ENCODE results near the gene PSMG4. TPM values are rescaled to one million over a fixed set of nuclear protein-coding genes. Genes with fewer than 3 reads are reported as not detected.

Gene PSMG4
- total and polyA plus RNA-seq, 10 of the 15 experiments (the other 5 are each of a cell fraction or from before 2014, with no cell fraction given) = 7.1 to 62.6 (median 29.8) TPM

DNA sequence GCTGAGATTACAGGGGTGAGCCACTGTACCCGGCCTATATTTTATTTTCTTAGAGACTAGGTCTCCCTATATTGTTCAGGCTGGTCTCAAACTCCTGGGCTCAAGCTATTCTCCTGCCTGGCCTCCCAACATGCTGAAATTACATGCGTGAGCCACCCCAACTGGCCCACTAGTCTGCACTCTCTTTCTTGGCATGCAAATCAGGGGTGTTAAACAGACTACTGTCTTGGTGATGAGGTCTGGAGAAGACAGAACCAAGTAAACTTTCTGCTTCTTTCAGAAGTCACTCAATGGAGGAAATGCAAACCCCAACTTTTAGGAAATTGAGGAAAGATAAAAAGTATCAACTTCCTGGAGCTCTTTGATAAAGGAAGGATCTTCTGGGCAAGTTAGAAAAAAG, 23.3 kb upstream of the PSMG4 start:
- Histone ChIP-seq H2AFZ (ENCODE audit: control insufficient read depth, low read depth, low read length) (no peak overlapping the region), H3K79me2 (ENCODE audit: control insufficient read depth, insufficient read depth, low read length) (no peaks in the 10 kb centered on the region), H3K4me3 (no peak overlapping the region), H3K4me1 (ENCODE audit: control insufficient read depth, insufficient read depth, low read length) (peaks cover 42% of the 10 kb centered on the region), H3K36me3 (ENCODE audit: control insufficient read depth in 2 of 2, insufficient read depth in 2 of 2, low read length in 1 of 2) (no peaks in the 10 kb centered on the region), H3K9me3 (replicated peaks; ENCODE audit: control insufficient read depth, insufficient read depth, low read length) (no peaks in the 10 kb centered on the region), H3K4me2 (ENCODE audit: control insufficient read depth, insufficient read depth) (peak overlapping the region; percentile 35; the same call in 1 of the 2 replicates), H3K27ac (ENCODE audit: control insufficient read depth, insufficient read depth) (no peak overlapping the region), H3K27me3 (replicated peaks in 1 of 2; ENCODE audit: control insufficient read depth in 2 of 2, insufficient read depth in 2 of 2, low read length in 1 of 2) (peaks cover 10% of the 10 kb centered on the region in 2 experiments), H4K20me1 (ENCODE audit: control insufficient read depth, insufficient read depth) (no peaks in the 10 kb centered on the region), H3K9ac (ENCODE audit: control insufficient read depth, insufficient read depth, low read length) (no peak overlapping the region)
- ATAC-seq (peak; percentile 62), FAIRE-seq (no peak), DNase-seq (ENCODE audit: low read depth, low spot score) (no peak)
- POLR2A ChIA-PET = interaction anchor here (0.6 kb wide), 1 partner anchor 1768 kb away, joined by 5 read pairs; no protein-coding TSS in a partner anchor
- in situ Hi-C loops (cut with MboI) (no loop called here), intact Hi-C loops (cut with micrococcal nuclease; ENCODE audit: unreplicated experiment) (no loop called here)
- RAD21 ChIA-PET (ENCODE audit: unreplicated experiment) = no interaction called here
- SMC1A ChIA-PET (ENCODE audit: uncharacterized antibody, unreplicated experiment) = interaction anchor here (1.0 kb wide), 2 partner anchors 12 to 25 kb away, joined by 3 read pairs; no protein-coding TSS in a partner anchor
- TF ChIP-seq POU2F2 (IDR thresholded peaks at IDR 0.05; ENCODE audit: borderline replicate concordance, low read depth, low read length) (0 out of 3 replicates have a peak, but pooled peaks have one; percentile 57), EZH2 (IDR thresholded peaks at IDR 0.05; ENCODE audit: borderline replicate concordance, control insufficient read depth, low read depth, low read length) (no peak)
- BruUV-seq (replicated peaks) = no TSS peak
- 23% methylated on average over 2 of the region's 2 CpGs for WGBS (ENCODE audit: insufficient coverage, insufficient replicate concordance, low lambda C conversion rate, missing lambda C conversion rate)
- CTCF ChIA-PET = interaction anchor here (0.8 to 3.7 kb wide), 4 partner anchors 15 to 25 kb away, joined by 3 to 21 read pairs (median 4); no protein-coding TSS in a partner anchor

DNA sequence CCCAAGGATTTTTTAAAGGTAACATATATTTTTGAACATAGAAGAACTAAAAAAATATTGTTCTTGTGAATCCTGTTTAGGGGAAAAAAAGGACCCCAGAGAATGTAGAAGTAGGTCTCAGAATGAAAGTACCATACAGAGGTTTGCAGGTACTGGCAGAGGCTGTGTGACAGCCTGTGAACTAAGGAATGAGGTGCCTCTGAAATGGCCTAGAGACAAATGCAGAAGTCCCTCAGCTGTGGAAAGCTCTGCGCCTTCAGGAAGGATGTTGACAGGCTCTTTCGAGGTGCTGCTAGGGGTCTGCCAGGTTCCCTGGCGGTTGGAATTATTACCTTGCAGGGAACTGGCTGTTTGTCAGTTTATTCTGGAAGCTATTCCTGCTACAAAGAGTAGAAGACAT, 22.7 kb upstream of the PSMG4 start:
- Histone ChIP-seq H3K9ac (ENCODE audit: control insufficient read depth, insufficient read depth, low read length) (no peak overlapping the region), H3K27me3 (replicated peaks in 1 of 2; ENCODE audit: control insufficient read depth in 2 of 2, insufficient read depth in 2 of 2, low read length in 1 of 2) (peaks cover 10% of the 10 kb centered on the region in 2 experiments), H3K79me2 (ENCODE audit: control insufficient read depth, insufficient read depth, low read length) (no peaks in the 10 kb centered on the region), H4K20me1 (ENCODE audit: control insufficient read depth, insufficient read depth) (no peaks in the 10 kb centered on the region), H3K27ac (ENCODE audit: control insufficient read depth, insufficient read depth) (no peak overlapping the region), H3K9me3 (replicated peaks; ENCODE audit: control insufficient read depth, insufficient read depth, low read length) (no peaks in the 10 kb centered on the region), H3K4me1 (ENCODE audit: control insufficient read depth, insufficient read depth, low read length) (peaks cover 39% of the 10 kb centered on the region), H3K4me3 (no peak overlapping the region), H3K4me2 (ENCODE audit: control insufficient read depth, insufficient read depth) (peak overlapping the region; percentile 58), H2AFZ (ENCODE audit: control insufficient read depth, low read depth, low read length) (0 out of 2 replicates have a peak overlapping the region, but pooled peaks have one; percentile 10), H3K36me3 (ENCODE audit: control insufficient read depth in 2 of 2, insufficient read depth in 2 of 2, low read length in 1 of 2) (no peaks in the 10 kb centered on the region)
- DNase-seq (ENCODE audit: low read depth, low spot score) = no peak
- no TSS peak for BruUV-seq (replicated peaks)
- no peak for FAIRE-seq
- POLR2A ChIA-PET = interaction anchor here (0.6 kb wide), 1 partner anchor 1767 kb away, joined by 5 read pairs; no protein-coding TSS in a partner anchor
- 4% methylated on average over 3 of the region's 3 CpGs for WGBS (ENCODE audit: insufficient coverage, insufficient replicate concordance, low lambda C conversion rate, missing lambda C conversion rate)
- SMC1A ChIA-PET (ENCODE audit: uncharacterized antibody, unreplicated experiment) = interaction anchor here (1.0 to 1.3 kb wide), 3 partner anchors 13 to 26 kb away, joined by 3 read pairs; no protein-coding TSS in a partner anchor
- TF ChIP-seq NFYA (IDR thresholded peaks at IDR 0.05; ENCODE audit: borderline replicate concordance, low read depth, low read length) (no peak), SPI1 (IDR thresholded peaks at IDR 0.05; ENCODE audit: borderline replicate concordance, insufficient read depth, low read depth, low read length) (peak; percentile 29; the same call in 1 of the 2 replicates)
- CTCF ChIA-PET = interaction anchor here (1.3 to 3.7 kb wide), 2 partner anchors 15 kb away, joined by 4 to 21 read pairs; no protein-coding TSS in a partner anchor
- peak; percentile 60; the same call in 2 of the 3 replicates for ATAC-seq
- in situ Hi-C loops (cut with MboI) (no loop called here), intact Hi-C loops (cut with micrococcal nuclease; ENCODE audit: unreplicated experiment) (no loop called here)
- RAD21 ChIA-PET (ENCODE audit: unreplicated experiment) = no interaction called here

Data from GM12878 (cell line).